OCI-LY3 (cell line): ENCODE data around the gene ARHGEF39.
A peak's percentile ranks its signal among the peaks of the same experiment; 100 is the strongest.

ENCODE experiments used
- H2AFZ ChIP-seq: fragments of 200-600, 300-600 bp; shearing (Covaris generic); 2 replicates; pipeline ENCODE4 v1.6.0; 2014; ENCODE audit warnings: antibody characterized with exemption, low read depth, low read length
- H3K27ac ChIP-seq: fragments of 200-600, 300-600 bp; sonication (generic); 2 replicates; pipeline ENCODE4 v1.5.1; 2014; ENCODE audit warnings: mild to moderate bottlenecking, low read length, moderate library complexity, mixed read lengths
- H3K27me3 ChIP-seq: fragments of 200-600, 300-600 bp; sonication (generic); 2 replicates; pipeline ENCODE4 v1.6.1; 2014; ENCODE audit warnings: low read depth, low read length, mixed read lengths
- H3K36me3 ChIP-seq: fragments of 200-600, 300-600 bp; sonication (generic); replicated peaks from 2 replicates; pipeline ENCODE3; 2014; ENCODE audit warnings: low read depth, low read length, mixed read lengths
- H3K4me1 ChIP-seq: fragments of 300-600, 200-600 bp; sonication (generic); 2 replicates; pipeline ENCODE4 v1.6.1; 2014; ENCODE audit warnings: low read length, mixed read lengths
- H3K4me2 ChIP-seq: fragments of 200-600, 300-600 bp; sonication (generic); 2 replicates; pipeline ENCODE4 v1.6.1; 2014; ENCODE audit warnings: low read length, mixed read lengths
- H3K4me3 ChIP-seq: fragments of 300-600, 200-600 bp; sonication (generic); 2 replicates; pipeline ENCODE4 v1.5.1; 2014; ENCODE audit warnings: antibody characterized with exemption, mild to moderate bottlenecking, low read length, moderate library complexity
- H3K79me2 ChIP-seq: fragments of 300-600, 200-600 bp; shearing (Covaris generic); 2 replicates; pipeline ENCODE4 v1.6.1; 2014; ENCODE audit warnings: mild to moderate bottlenecking, low read length, mixed read lengths
- H3K9ac ChIP-seq: fragments of 300-600, 200-600 bp; shearing (Covaris generic); 2 replicates; pipeline ENCODE4 v1.6.0; 2014; ENCODE audit warnings: mild to moderate bottlenecking, low read length, moderate library complexity
- H3K9me3 ChIP-seq: fragments of 200-600, 300-600 bp; shearing (Covaris generic); 2 replicates; pipeline ENCODE4 v1.6.1; 2014; ENCODE audit warnings: low read length, mixed read lengths; ENCODE audit not compliant: insufficient read depth
- H4K20me1 ChIP-seq: fragments of 200-600, 300-600 bp; sonication (generic); 2 replicates; pipeline ENCODE4 v1.6.1; 2016; ENCODE audit warnings: low read length, mixed read lengths; ENCODE audit not compliant: insufficient read depth
- EZH2phosphoT487 ChIP-seq: fragments of 200-600 bp; shearing (Covaris generic); IDR thresholded peaks from 2 replicates; pipeline ENCODE4 v1.6.1; 2018; ENCODE audit warnings: antibody characterized with exemption, mixed run types, low read depth
- TF ChIP-seq, protein P1 (sequence below): fragments of 200-600, 300-600 bp; sonication (generic); IDR thresholded peaks from 2 replicates; pipeline ENCODE4 v1.5.1; 2014; ENCODE audit warnings: antibody characterized with exemption, low read length, low read depth

Gene ARHGEF39

DNA sequence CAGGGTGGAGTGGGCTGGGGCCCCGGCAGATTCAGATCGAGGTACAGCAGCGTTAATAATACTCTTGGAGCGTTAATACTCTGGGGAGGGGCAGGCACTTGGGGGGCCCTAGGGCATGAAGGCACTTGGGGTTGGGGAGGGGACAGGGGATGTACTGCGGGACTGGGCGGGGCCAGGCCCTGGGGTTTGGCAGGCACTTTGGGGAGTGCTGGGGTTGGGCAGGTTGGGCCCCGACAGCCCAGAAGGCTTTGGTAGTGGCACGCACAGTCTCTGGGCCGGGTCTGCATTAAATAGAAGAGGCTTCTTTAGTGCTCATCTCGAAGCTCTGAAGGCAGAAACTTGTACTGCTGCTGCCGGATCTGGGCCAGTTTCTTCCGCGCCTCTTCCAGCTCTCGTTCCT, 32.5 kb upstream of the ARHGEF39 start:
- Histone ChIP-seq H3K4me3 (no peak overlapping the region), H3K9ac (no peak overlapping the region), H3K4me1 (no peaks in the 10 kb centered on the region), H3K79me2 (no peaks in the 10 kb centered on the region), H3K9me3 (no peaks in the 10 kb centered on the region), H3K4me2 (no peak overlapping the region), H3K27me3 (no peaks in the 10 kb centered on the region), H4K20me1 (no peaks in the 10 kb centered on the region; the same call in 1 of the 2 replicates), H2AFZ (no peak overlapping the region), H3K36me3 (peaks cover 56% of the 10 kb centered on the region), H3K27ac (no peak overlapping the region)
- no peak for TF ChIP-seq EZH2phosphoT487
- TF ChIP-seq, protein P1, sequence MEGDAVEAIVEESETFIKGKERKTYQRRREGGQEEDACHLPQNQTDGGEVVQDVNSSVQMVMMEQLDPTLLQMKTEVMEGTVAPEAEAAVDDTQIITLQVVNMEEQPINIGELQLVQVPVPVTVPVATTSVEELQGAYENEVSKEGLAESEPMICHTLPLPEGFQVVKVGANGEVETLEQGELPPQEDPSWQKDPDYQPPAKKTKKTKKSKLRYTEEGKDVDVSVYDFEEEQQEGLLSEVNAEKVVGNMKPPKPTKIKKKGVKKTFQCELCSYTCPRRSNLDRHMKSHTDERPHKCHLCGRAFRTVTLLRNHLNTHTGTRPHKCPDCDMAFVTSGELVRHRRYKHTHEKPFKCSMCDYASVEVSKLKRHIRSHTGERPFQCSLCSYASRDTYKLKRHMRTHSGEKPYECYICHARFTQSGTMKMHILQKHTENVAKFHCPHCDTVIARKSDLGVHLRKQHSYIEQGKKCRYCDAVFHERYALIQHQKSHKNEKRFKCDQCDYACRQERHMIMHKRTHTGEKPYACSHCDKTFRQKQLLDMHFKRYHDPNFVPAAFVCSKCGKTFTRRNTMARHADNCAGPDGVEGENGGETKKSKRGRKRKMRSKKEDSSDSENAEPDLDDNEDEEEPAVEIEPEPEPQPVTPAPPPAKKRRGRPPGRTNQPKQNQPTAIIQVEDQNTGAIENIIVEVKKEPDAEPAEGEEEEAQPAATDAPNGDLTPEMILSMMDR = no peak

- no peak for TF ChIP-seq EZH2phosphoT487
- TF ChIP-seq, protein P1 = peak; percentile 81
- no peaks in the 10 kb centered on the region; the same call in 1 of the 2 replicates for H4K20me1 ChIP-seq
- H3K4me1 ChIP-seq = no peaks in the 10 kb centered on the region
- H3K4me3 ChIP-seq = no peak overlapping the region
- H3K9ac ChIP-seq = no peak overlapping the region
- no peak overlapping the region for H3K27ac ChIP-seq
- H3K4me2 ChIP-seq = no peak overlapping the region
- no peak overlapping the region for H2AFZ ChIP-seq
- no peaks in the 10 kb centered on the region for H3K27me3 ChIP-seq
- H3K9me3 ChIP-seq = no peaks in the 10 kb centered on the region
- peaks cover 51% of the 10 kb centered on the region for H3K36me3 ChIP-seq
- no peaks in the 10 kb centered on the region for H3K79me2 ChIP-seq
Measured at GRCh38 chr9:35696520-35697215, 31.7 kb upstream of the ARHGEF39 start.

GRCh38 chr9:35695943-35696401, 31.0 kb upstream of the ARHGEF39 start:
- no peak for TF ChIP-seq EZH2phosphoT487
- TF ChIP-seq, protein P1 = no peak
- H3K9ac ChIP-seq = no peak overlapping the region

GRCh38 chr9:35691757-35692301, 26.8 kb upstream of the ARHGEF39 start:
- H3K4me1 ChIP-seq = peaks cover 8% of the 10 kb centered on the region; the same call in 1 of the 2 replicates
- H2AFZ ChIP-seq = no peak overlapping the region
- TF ChIP-seq EZH2phosphoT487 = no peak
- TF ChIP-seq, protein P1 = no peak
- no peaks in the 10 kb centered on the region for H3K9me3 ChIP-seq
- no peak overlapping the region for H3K9ac ChIP-seq
- H4K20me1 ChIP-seq = no peaks in the 10 kb centered on the region; the same call in 1 of the 2 replicates
- peak overlapping the region; percentile 83; the same call in 1 of the 2 replicates for H3K4me3 ChIP-seq
- no peaks in the 10 kb centered on the region for H3K27me3 ChIP-seq
- no peak overlapping the region for H3K4me2 ChIP-seq
- no peaks in the 10 kb centered on the region for H3K79me2 ChIP-seq
- H3K27ac ChIP-seq = no peak overlapping the region
- peaks cover 11% of the 10 kb centered on the region for H3K36me3 ChIP-seq

More at GRCh38 chr9:35695943-35696401, 31.0 kb upstream of the ARHGEF39 start:
- Histone ChIP-seq H3K4me1 (0 out of 2 replicates have a peak, but pooled peaks cover 4% of the 10 kb centered on the region), H3K36me3 (peaks cover 45% of the 10 kb centered on the region), H3K9me3 (no peaks in the 10 kb centered on the region), H3K4me3 (no peak overlapping the region), H3K79me2 (no peaks in the 10 kb centered on the region), H3K27me3 (no peaks in the 10 kb centered on the region), H3K27ac (no peak overlapping the region), H2AFZ (no peak overlapping the region), H3K4me2 (no peak overlapping the region), H4K20me1 (no peaks in the 10 kb centered on the region; the same call in 1 of the 2 replicates)
